H1 (cell line): ENCODE results near the gene ZNF692. TPM values are rescaled to one million over a fixed set of nuclear protein-coding genes. Genes with fewer than 3 reads are reported as not detected.

Source experiments
- CTCF ChIA-PET: fragments of 300-600 bp; sonication (Branson Sonifier 250); formaldehyde crosslinking; loops from one replicate; lab custom pipeline; 2021; ENCODE audit not compliant: partially characterized antibody; lab: Charles Lee
- POLR2A ChIA-PET: fragments of 300-600 bp; sonication (Branson Sonifier 250); formaldehyde crosslinking; loops from one replicate; lab custom pipeline; 2021; ENCODE audit warnings: inconsistent platforms; ENCODE audit not compliant: partially characterized antibody; lab: Charles Lee
- DNase-seq, 2 experiments: peaks; one replicate each; pipeline versions ENCODE4 v3.0.0 to v3.0.0-alpha.2; 2010 to 2022; ENCODE audit warnings: low spot score in 2 of 2, low read depth in 1 of 2, mixed read lengths in 1 of 2
- FAIRE-seq: peaks from 2 replicates; lab custom pipeline; 2011; peaks lifted over from hg19 to GRCh38; lab: Jason Lieb, UNC
- H2AFZ ChIP-seq: 2 replicates; pipeline ENCODE4 v1.8.1; 2012; ENCODE audit warnings: low read length, inconsistent platforms
- H2AK5ac ChIP-seq: 2 replicates; pipeline ENCODE4 v1.6.1; 2013; ENCODE audit warnings: low read depth, low read length
- H2BK120ac ChIP-seq: replicated peaks from 2 replicates; pipeline ENCODE3; 2013; ENCODE audit warnings: low read depth, low read length, inconsistent platforms
- H2BK12ac ChIP-seq: 2 replicates; pipeline ENCODE4 v1.6.1; 2013; ENCODE audit warnings: low read depth, low read length
- H2BK15ac ChIP-seq: 2 replicates; pipeline ENCODE4 v1.6.1; 2013; ENCODE audit warnings: low read length
- H2BK20ac ChIP-seq: 2 replicates; pipeline ENCODE4 v1.6.1; 2013; ENCODE audit warnings: low read length
- H2BK5ac ChIP-seq: 2 replicates; pipeline ENCODE4 v1.6.1; 2013; ENCODE audit warnings: low read depth, low read length
- H3K14ac ChIP-seq: 2 replicates; pipeline ENCODE4 v1.6.1; 2013; ENCODE audit warnings: inconsistent platforms; ENCODE audit not compliant: insufficient read length
- H3K18ac ChIP-seq: 2 replicates; pipeline ENCODE4 v1.6.1; 2013; ENCODE audit warnings: low read length; ENCODE audit errors: extremely low read depth
- H3K23ac ChIP-seq: 2 replicates; pipeline ENCODE4 v1.6.1; 2013; ENCODE audit warnings: inconsistent platforms; ENCODE audit not compliant: insufficient read length
- H3K23me2 ChIP-seq: 2 replicates; pipeline ENCODE4 v1.6.1; 2013; ENCODE audit warnings: low read depth, low read length
- H3K27ac ChIP-seq: 2 replicates; pipeline ENCODE4 v1.6.1; 2011; ENCODE audit warnings: low read depth, low read length, inconsistent platforms
- H3K27me3 ChIP-seq, 4 experiments: replicated peaks in 1 of 4; 1 replicate in 1 of 4; 2 replicates in 3 of 4; pipeline versions ENCODE4 v1.6.1 to v1.8.1; 2011 to 2013; ENCODE audit warnings: low read length in 3 of 4, mild to moderate bottlenecking in 3 of 4, inconsistent platforms in 2 of 4, mixed read lengths in 2 of 4, moderate library complexity in 1 of 4; ENCODE audit not compliant: control insufficient read depth in 3 of 4, insufficient read depth in 3 of 4; ENCODE audit errors: extremely low read depth in 1 of 4
- H3K36me3 ChIP-seq, 4 experiments: 2 replicates each; pipeline versions ENCODE4 v1.6.1 to v1.8.1; 2011 to 2013; ENCODE audit warnings: mild to moderate bottlenecking in 4 of 4, low read length in 3 of 4, moderate library complexity in 2 of 4, control low read depth in 1 of 4, inconsistent platforms in 1 of 4; ENCODE audit not compliant: insufficient read depth in 4 of 4, control insufficient read depth in 2 of 4
- H3K4ac ChIP-seq: replicated peaks from 2 replicates; pipeline ENCODE3; 2013; ENCODE audit warnings: low read length, low read depth, mixed read lengths, inconsistent platforms; ENCODE audit not compliant: insufficient read length
- H3K4me1 ChIP-seq, 4 experiments: replicated peaks in 1 of 4; 1 replicate in 1 of 4; 2 replicates in 3 of 4; pipeline versions ENCODE4 v1.6.1 to v1.8.1; 2011 to 2013; ENCODE audit warnings: low read length in 3 of 4, inconsistent platforms in 2 of 4, mixed read lengths in 1 of 4; ENCODE audit not compliant: insufficient read depth in 4 of 4, control insufficient read depth in 3 of 4
- H3K4me2 ChIP-seq, 2 experiments: 2 replicates each; pipeline versions ENCODE4 v1.6.1 to v1.8.1; 2011 to 2013; ENCODE audit warnings: low read depth in 2 of 2, low read length in 2 of 2, control low read depth in 1 of 2, inconsistent platforms in 1 of 2, mild to moderate bottlenecking in 1 of 2; ENCODE audit not compliant: insufficient read depth in 1 of 2
- H3K4me3 ChIP-seq, 4 experiments: fragments of 200-600, 300-600 bp in 1 of 4; sonication (generic), shearing (Covaris generic), sonication (Bioruptor Twin) in 1 of 4; 2 replicates each; pipeline versions ENCODE4 v1.5.1 to v1.8.1; 2011 to 2016; ENCODE audit warnings: low read length in 4 of 4, low read depth in 3 of 4, control low read depth in 2 of 4, inconsistent platforms in 2 of 4, mild to moderate bottlenecking in 2 of 4, mixed read lengths in 1 of 4, moderate library complexity in 1 of 4; ENCODE audit not compliant: insufficient read depth in 2 of 4; ENCODE audit errors: extremely low read depth in 1 of 4
- H3K56ac ChIP-seq: replicated peaks from 2 replicates; pipeline ENCODE3; 2013; ENCODE audit warnings: low read depth, mild to moderate bottlenecking, mixed read lengths, low read length, inconsistent platforms; ENCODE audit not compliant: insufficient read length
- H3K79me1 ChIP-seq: 2 replicates; pipeline ENCODE4 v1.6.1; 2013; ENCODE audit warnings: low read depth, low read length, control low read depth
- H3K79me2 ChIP-seq, 2 experiments: 2 replicates each; pipeline versions ENCODE4 v1.6.1 to v1.8.1; 2012 to 2013; ENCODE audit warnings: low read length in 2 of 2, mild to moderate bottlenecking in 2 of 2, inconsistent platforms in 1 of 2; ENCODE audit not compliant: insufficient read depth in 2 of 2, control insufficient read depth in 1 of 2
- H3K9ac ChIP-seq, 4 experiments: replicated peaks in 1 of 4; 1 replicate in 1 of 4; 2 replicates in 3 of 4; pipeline versions ENCODE4 v1.6.1 to v1.8.1; 2011 to 2013; ENCODE audit warnings: low read depth in 3 of 4, low read length in 3 of 4, control low read depth in 2 of 4, mild to moderate bottlenecking in 2 of 4, moderate library complexity in 2 of 4, inconsistent platforms in 1 of 4; ENCODE audit errors: extremely low read depth in 1 of 4
- H3K9me3 ChIP-seq, 2 experiments: 2 replicates each; pipeline versions ENCODE4 v1.6.1 to v1.8.1; 2012 to 2013; ENCODE audit warnings: mild to moderate bottlenecking in 2 of 2, moderate library complexity in 2 of 2, control low read depth in 1 of 2, inconsistent platforms in 1 of 2, low read depth in 1 of 2, low read length in 1 of 2, mixed read lengths in 1 of 2; ENCODE audit not compliant: insufficient read depth in 2 of 2
- H4K20me1 ChIP-seq, 2 experiments: replicated peaks in 1 of 2; 2 replicates each; pipeline versions ENCODE3 to v1.8.1; 2011 to 2013; ENCODE audit warnings: inconsistent platforms in 2 of 2, low read length in 2 of 2, mild to moderate bottlenecking in 1 of 2; ENCODE audit not compliant: insufficient read depth in 2 of 2, control insufficient read depth in 1 of 2
- H4K5ac ChIP-seq: 2 replicates; pipeline ENCODE4 v1.6.1; 2013; ENCODE audit warnings: low read length, low read depth, mixed read lengths, inconsistent platforms; ENCODE audit not compliant: insufficient read length
- H4K8ac ChIP-seq: 2 replicates; pipeline ENCODE4 v1.8.0; 2013; ENCODE audit warnings: mild to moderate bottlenecking, moderate library complexity, low read length, inconsistent platforms; ENCODE audit not compliant: insufficient read depth; ENCODE audit errors: extremely low read depth
- H4K91ac ChIP-seq: replicated peaks from 2 replicates; pipeline ENCODE3; 2013; ENCODE audit warnings: low read length, mixed read lengths, inconsistent platforms; ENCODE audit not compliant: insufficient read length
- BACH1 ChIP-seq: IDR thresholded peaks from 2 replicates; pipeline ENCODE4 v1.6.1; 2012; ENCODE audit warnings: low read length, improper control_type of control experiment
- CHD2 ChIP-seq: IDR thresholded peaks from 2 replicates; pipeline ENCODE4 v1.6.1; 2012; ENCODE audit warnings: low read length, improper control_type of control experiment
- FOSL1 ChIP-seq: IDR thresholded peaks from 2 replicates; pipeline ENCODE4 v1.6.1; 2011; ENCODE audit warnings: mild to moderate bottlenecking, low read depth, low read length, moderate library complexity; ENCODE audit not compliant: insufficient read depth
- GABPA ChIP-seq: IDR thresholded peaks from 2 replicates; pipeline ENCODE4 v1.6.1; 2011; ENCODE audit warnings: mild to moderate bottlenecking, low read length, moderate library complexity, borderline replicate concordance; ENCODE audit not compliant: insufficient read depth
- GTF2F1 ChIP-seq: IDR thresholded peaks from 2 replicates; pipeline ENCODE4 v1.6.1; 2012; ENCODE audit warnings: low read depth, low read length, improper control_type of control experiment, borderline replicate concordance
- KDM4A ChIP-seq: IDR thresholded peaks from one replicate; pipeline ENCODE4 v1.7.1; 2012; ENCODE audit warnings: low read depth, mild to moderate bottlenecking, moderate library complexity, low read length, inconsistent platforms; ENCODE audit not compliant: severe bottlenecking
- MAFK ChIP-seq: IDR thresholded peaks from 2 replicates; pipeline ENCODE4 v1.6.1; 2012; ENCODE audit warnings: low read depth, mild to moderate bottlenecking, improper control_type of control experiment, low read length
- NANOG ChIP-seq: IDR thresholded peaks from 2 replicates; pipeline ENCODE4 v1.6.1; 2011; ENCODE audit warnings: low read length, low read depth, mild to moderate bottlenecking, inconsistent platforms; ENCODE audit not compliant: insufficient read depth, poor library complexity, severe bottlenecking
- PHF8 ChIP-seq: fragments of 200-600 bp; sonication (generic); conservative IDR thresholded peaks from 2 replicates; pipeline ENCODE4 v1.7.1; 2012; ENCODE audit warnings: low read depth, mild to moderate bottlenecking, inconsistent platforms, low read length, moderate library complexity
- SP2 ChIP-seq: IDR thresholded peaks from 2 replicates; pipeline ENCODE4 v1.6.1; 2012; ENCODE audit warnings: mild to moderate bottlenecking, low read length, inconsistent platforms
- TAF7 ChIP-seq: optimal IDR thresholded peaks from 2 replicates; pipeline ENCODE3; 2011; ENCODE audit warnings: low read depth, mild to moderate bottlenecking, inconsistent platforms, low read length, moderate library complexity, borderline replicate concordance
- WGBS, 2 experiments: shearing (Covaris generic) in 1 of 2; methylation state at CpG; one replicate each; pipeline versions ENCODE4 v1.1.6 to v1.1.7; 2013 to 2015; ENCODE audit warnings: low lambda C conversion rate in 2 of 2, mixed read lengths in 2 of 2, inconsistent platforms in 1 of 2, low coverage in 1 of 2, missing lambda C conversion rate in 1 of 2; ENCODE audit not compliant: insufficient replicate concordance in 2 of 2, insufficient coverage in 1 of 2, insufficient read length in 1 of 2; ENCODE audit errors: extremely low coverage in 1 of 2, missing lambda C conversion rate in 1 of 2; 5-methylcytosine and 5-hydroxymethylcytosine counted together
- polyA plus RNA-seq, 7 experiments: library from polyadenylated mRNA; depleted of rRNA in 3 of 7; stranded (reverse) in 5 of 7; unstranded in 2 of 7; fragments of >200 nt in 5 of 7; fragments of 200-250 nt in 2 of 7; gene quantifications; 1 replicate in 5 of 7; 2 replicates in 1 of 7; 4 replicates in 1 of 7; pipeline versions ENCODE4 v1.2.1 to v1.2.3, GENCODE V29; 2011 to 2013; ENCODE audit warnings: missing spikeins in 2 of 7, mixed read lengths in 2 of 7
- total RNA-seq: library from RNA; stranded (reverse); fragmentation: NEBNext Ultra II Directional; extraction: Animal tissue kit (Norgen Biotek cat#: 25700); gene quantifications from 2 replicates; pipeline ENCODE4 v1.2.1, GENCODE V29; 2021
- TF ChIP-seq, protein P1 (sequence below): IDR thresholded peaks from 2 replicates; pipeline ENCODE4 v1.6.1; 2011; ENCODE audit warnings: low read depth, mild to moderate bottlenecking, low read length; ENCODE audit not compliant: insufficient read depth

The ZNF692 gene
- total and polyA plus RNA-seq, 2 of the 8 experiments (the other 6 are each of a cell fraction or from before 2014, with no cell fraction given) = 38.4 to 52.3 TPM

DNA sequence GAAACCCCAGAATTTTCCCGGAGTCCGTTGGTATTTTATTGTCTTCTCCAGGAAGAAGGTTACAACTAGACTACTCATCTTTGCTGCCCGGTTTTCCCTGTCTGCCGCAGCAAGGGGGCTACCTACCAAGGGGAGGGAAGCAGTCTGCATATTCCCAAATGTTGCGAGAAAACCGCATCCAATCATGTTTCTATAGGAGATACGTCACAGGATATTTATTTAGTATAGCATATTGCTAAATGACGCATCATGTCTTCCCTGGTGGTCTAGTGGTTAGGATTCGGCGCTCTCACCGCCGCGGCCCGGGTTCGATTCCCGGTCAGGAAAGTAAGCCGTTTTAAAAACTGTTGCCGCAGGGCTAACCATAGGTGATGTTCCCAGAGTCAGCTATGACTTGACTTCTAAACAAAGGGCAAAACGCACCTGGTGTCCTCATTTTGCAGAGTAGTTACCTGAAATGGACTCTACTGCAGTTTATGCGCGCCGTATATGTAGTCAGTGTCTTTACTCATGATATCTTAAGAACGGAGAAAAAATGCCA, 15.2 kb upstream of the ZNF692 start:
- H4K91ac ChIP-seq = no peak overlapping the region
- FAIRE-seq = peak; percentile 68
- CTCF ChIA-PET = interaction anchor here (0.7 to 4.0 kb wide), 6 partner anchors 10 to 54 kb away, joined by 3 to 32 read pairs (median 4); partner anchors contain the start of gene PGBD2
- TF ChIP-seq CHD2 (no peak; the same call in 1 of the 2 replicates), NANOG (no peak), FOSL1 (no peak), GABPA (no peak), MAFK (peak; percentile 74; the same call in 1 of the 2 replicates), GTF2F1 (no peak), TAF7 (peak; percentile 26), BACH1 (0 out of 2 replicates have a peak, but pooled peaks have one; percentile 1), KDM4A (no peak), PHF8 (no peak), SP2 (no peak)
- TF ChIP-seq, protein P1, sequence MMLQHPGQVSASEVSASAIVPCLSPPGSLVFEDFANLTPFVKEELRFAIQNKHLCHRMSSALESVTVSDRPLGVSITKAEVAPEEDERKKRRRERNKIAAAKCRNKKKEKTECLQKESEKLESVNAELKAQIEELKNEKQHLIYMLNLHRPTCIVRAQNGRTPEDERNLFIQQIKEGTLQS = no peak

More for the DNA sequence above, 15.2 kb upstream of the ZNF692 start:
- Histone ChIP-seq H3K23me2 (peaks cover 4% of the 10 kb centered on the region), H2BK20ac (no peak overlapping the region), H2BK120ac (no peak overlapping the region), H2BK5ac (no peak overlapping the region), H2AK5ac (no peak overlapping the region), H2BK15ac (no peak overlapping the region), H3K18ac (no peak overlapping the region), H3K4me3 (peak overlapping the region; percentile 85 to 94 (median 90)), H3K79me2 (no peaks in the 10 kb centered on the region), H3K4ac (no peak overlapping the region), H3K27me3 (no peaks in the 10 kb centered on the region), H4K5ac (no peak overlapping the region), H3K9ac (0 out of 7 replicates have a peak overlapping the region, but pooled peaks of 1 of the 4 experiments have one; percentile 27), H4K20me1 (no peaks in the 10 kb centered on the region), H3K23ac (no peak overlapping the region), H4K8ac (peak overlapping the region; percentile 68; the same call in 1 of the 2 replicates), H3K79me1 (no peaks in the 10 kb centered on the region), H3K56ac (no peak overlapping the region), H3K27ac (no peak overlapping the region), H3K36me3 (no peaks in the 10 kb centered on the region), H3K9me3 (no peaks in the 10 kb centered on the region), H3K4me2 (peak overlapping the region; percentile 60 to 80), H2AFZ (no peak overlapping the region), H2BK12ac (no peak overlapping the region), H3K14ac (no peak overlapping the region), H3K4me1 (peaks cover 0 to 2% (median 0%) of the 10 kb centered on the region in 4 experiments; a peak in 1 of 7 replicates)
- 8% methylated on average over 23 of the region's 23 CpGs; no CpG with 5 or more reads in 1 of the 2 experiments for WGBS, 2 experiments
- POLR2A ChIA-PET = interaction anchor here (0.6 to 4.6 kb wide), 12 partner anchors 10 to 48 kb away, joined by 3 to 46 read pairs (median 6); partner anchors contain the start of genes PGBD2, SH3BP5L, ZNF672 and ZNF692
- DNase-seq = peak in 1 of 2 experiments; percentile 91
